DMS53 (cell line): Measurements from ENCODE around the gene CCNI2.

ENCODE experiments used
- DNase-seq: peaks from one replicate; lab custom pipeline; 2025; lab: John Stamatoyannopoulos, UW

CCNI2 gene

DNA sequence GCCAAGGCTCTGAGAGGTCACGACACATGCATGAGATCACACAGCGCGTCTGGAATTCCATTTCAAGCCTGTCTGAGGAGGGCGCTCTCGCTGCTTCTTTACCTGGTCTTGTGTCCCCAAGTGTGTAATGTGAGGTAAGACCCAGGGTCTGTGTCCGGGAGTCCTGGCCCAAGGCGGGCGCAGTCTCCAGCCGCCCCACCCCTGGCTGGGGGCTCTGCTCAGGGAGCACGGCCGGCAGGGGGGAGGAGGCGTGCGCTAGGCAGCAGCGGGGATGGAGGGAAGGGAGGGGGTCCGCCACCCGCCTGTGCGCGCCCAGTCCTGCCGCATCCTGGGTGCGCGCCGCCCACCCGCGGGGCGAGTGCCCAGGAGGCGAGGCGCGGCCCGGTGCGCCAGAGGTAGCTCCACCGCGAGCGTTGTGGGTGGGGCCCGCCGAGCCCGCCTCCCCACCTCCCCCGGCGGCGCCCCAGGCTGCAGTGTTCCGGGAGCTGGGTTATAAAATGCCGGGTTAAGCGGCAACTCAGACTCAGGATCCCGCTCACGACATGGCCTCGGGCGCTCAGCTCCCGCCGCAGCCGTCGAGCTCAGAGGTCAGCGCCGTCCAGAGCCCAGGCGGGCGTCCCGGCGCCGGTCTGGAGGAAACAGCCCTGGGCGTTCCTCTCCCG, at the start of gene CCNI2:
Gene CCNI2, plus strand, starts transcription at position 473 of the 662 bp plus-strand sequence. Its CDS starts 70 bp downstream, at position 543.
- peak; percentile 81 for DNase-seq

DNA sequence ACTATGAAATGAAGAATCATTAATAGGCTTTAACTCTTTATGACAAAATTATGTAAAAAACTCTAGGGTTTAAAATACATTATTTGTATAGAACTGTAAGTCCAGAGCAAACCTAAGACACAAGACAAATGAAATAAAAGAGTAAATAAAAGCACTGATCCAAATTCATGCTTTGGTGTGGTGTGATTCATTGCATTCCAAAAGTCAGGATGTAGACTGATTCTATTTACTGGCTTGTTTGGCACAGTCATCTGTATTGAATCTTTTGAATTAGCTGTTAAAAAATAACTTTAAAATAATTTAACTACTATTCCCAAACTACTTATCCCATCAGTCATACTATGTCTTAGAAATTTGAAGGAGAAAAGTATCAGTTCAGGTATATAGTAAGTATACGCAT, 42.4 kb upstream of the CCNI2 start:
- DNase-seq, result no peak

DNA sequence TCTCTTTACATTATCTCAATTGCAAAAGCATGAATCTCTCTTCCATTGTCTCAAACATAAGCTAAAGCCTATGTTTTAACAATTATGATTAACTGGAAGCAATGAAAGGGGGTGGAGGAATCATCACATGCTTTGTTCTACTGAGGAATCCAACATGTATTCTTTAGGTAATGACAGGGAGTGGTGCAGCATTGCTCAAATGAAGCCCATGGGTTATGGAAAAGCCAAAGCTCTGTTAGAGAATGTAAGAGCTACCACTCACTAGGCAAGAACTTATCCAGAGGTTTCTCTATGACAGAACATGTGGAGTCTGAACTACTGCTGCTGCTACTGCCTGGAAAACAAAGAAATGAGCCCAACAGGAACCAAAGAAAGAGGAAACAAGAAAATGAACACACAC, 38.6 kb upstream of the CCNI2 start:
- DNase-seq, result no peak

DNA sequence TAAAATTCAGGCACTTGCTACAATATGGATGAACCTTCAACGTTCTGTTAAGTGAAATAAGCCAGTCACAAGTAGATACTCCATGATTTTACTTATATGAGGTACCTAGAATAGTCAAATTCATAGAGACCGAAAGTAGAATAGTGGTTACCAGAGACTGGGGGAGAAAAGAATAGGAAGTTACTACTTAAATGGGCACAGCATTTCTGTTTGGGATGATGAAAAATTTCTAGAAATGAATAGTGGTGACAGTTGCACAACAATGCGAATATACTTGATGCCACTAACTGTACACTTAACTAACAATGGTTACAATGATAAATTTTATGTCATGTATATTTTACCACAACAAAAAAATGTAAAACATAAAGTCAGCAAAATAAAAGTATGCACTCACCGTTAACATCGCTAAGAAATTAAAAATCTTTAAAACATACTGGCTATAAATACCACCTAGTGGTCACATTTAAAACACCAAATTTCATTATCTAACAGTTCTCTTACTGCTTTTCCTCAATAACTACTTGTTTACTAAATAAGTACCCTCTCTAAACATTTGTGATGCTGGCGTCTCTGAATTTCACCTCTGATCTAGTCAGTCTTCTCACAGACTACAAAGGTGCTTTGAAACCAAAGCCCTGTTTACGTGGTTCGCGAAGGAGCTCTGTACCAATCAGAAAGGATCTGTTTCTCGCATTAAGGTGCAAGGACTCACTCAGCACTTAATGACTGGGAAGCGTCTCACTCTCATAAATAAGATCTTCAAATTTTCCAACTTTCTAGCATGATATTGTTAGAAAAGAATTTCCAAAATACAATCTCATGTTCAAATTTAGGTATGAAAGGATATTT, 32.5 kb upstream of the CCNI2 start:
- peak; percentile 15 for DNase-seq

- no peak for DNase-seq
Observed at GRCh38 chr5:132718544-132719312, 28.5 kb upstream of the CCNI2 start.

GRCh38 chr5:132725745-132726144, 21.5 kb upstream of the CCNI2 start:
- DNase-seq, result no peak

- DNase-seq, result no peak
Observed at GRCh38 chr5:132729896-132730295, 17.3 kb upstream of the CCNI2 start.

DNA sequence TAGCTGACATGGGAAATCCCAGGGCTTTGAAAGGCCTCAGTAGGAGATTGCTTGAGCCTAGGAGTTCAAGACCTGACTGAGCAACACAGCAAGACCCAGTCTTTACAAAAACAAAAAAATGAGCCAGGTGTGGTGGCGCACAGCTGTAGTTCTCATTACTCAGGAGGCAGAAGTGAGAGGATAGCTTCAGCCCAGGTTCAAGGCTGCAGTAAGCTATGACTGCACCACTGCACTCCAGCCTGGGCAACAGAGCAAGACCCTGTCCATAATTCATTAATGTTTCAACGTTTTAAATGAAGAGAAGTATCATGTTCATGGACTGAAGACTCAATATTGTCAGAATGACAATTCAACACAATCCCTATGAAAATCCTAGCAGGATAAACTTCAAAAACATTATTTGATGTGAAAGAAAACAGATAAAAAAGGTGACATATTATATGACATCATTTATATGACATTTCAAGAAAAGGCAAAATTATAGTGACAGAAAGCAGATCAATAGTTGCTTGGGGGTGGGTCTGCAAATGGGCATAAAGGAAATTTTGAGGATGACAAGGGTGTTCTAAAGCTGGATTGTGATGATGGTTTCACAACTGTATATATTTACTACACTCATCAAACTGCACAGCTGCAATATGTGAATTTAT, 13.6 kb upstream of the CCNI2 start:
- DNase-seq, result no peak

DNA sequence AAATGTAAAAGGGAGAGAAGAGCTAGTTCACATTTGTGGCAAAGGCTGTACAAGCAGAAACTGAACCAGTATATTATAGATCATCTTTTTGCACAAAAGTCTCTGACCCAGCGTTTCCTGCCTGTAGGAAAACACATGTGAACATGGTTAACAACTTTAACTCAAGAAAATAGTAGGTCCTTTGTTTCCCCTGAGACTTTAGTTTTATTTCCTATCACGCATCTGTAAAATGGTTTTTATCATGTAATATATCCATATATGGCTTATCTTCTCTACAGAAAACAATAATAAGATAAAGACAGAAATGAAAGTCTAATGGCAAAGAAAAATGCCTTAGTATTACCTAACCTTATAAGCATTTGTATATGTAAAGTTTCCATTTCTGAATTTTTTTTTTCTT, 12.5 kb upstream of the CCNI2 start:
- no peak for DNase-seq

DNA sequence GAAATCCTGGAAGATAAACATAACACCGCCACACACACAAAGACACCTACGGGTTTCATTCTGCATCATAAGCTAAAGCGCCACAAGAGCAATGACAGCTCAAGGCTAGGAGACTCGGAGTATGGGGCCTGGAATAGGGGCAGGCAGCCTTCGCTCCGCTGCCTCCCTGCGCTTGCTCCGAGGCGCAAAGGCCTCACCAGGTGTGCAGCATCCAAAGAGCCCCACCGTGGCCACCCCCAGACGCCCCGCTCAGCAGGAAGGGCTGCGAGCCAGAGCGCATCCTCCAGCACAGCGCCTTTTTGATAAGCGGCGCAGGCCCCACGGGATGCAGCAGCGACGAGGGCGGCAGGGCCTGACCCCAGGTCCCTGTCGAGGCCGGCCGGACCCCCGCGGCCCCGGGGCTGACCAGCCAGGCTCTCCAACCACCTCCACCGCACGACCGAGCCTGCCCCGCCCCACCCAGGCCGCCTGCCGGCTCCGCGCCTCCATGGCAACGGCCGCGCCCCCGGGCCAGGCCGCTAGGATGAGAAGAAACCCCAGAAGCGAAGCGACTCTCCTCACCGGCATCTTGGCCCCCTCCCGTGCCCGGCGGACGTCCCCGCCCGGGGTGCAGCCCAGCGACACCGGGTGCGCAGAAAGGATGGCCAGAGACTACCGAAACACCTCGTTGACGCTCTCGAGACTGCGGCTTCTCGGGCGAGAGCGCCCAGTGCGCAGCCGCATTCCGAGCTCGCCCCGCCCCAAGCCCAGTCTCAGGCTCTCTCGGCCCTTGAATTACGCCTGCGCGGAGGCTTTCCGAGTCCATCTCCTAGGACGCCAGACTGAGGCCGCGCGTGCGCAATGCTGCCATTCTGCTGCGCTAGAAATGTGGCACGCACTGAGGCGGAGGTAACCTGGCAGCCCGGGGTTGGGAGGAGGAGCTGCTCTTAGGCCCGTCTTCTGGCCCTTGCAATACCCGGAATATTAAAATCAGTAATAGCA, 10.1 kb upstream of the CCNI2 start, which contains the start of gene KIF3A:
Gene KIF3A, minus strand, starts transcription at position 694 of the 981 bp plus-strand sequence. Its CDS starts 127 bp downstream, at position 567.
- peak; percentile 99 for DNase-seq

DNA sequence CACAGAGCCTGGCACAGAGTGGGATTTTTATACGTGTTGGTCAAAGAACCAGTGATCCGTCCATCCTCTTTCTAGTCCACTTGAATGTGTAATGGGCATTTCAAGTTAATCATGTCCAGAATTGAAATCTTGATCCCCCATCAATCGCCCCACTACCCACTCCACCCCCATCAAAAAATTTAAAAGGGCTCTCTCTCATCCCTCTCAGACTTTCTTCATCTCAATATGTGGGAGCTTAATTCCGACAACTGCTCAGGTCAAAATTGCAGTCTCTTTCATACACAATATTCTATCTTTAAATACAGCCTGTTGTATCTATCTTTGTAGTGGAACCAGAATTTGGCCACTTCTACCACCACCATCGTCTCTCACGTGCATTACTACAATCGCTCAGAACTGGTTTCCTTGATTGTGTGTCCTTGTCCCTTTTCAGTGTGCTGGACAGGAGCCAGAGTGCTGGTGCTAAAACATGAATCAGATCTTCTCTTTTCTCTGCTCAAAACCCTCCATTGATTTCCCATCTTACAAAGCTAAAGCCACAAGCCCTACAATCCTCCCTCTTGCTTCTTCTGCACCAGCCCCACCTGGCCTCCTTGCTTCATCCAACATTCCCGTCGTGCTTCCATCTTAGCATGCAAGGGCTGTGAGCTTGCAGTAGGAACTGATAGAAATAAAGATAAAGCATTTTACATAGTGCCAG, 9.1 kb upstream of the CCNI2 start:
- no peak for DNase-seq

DNA sequence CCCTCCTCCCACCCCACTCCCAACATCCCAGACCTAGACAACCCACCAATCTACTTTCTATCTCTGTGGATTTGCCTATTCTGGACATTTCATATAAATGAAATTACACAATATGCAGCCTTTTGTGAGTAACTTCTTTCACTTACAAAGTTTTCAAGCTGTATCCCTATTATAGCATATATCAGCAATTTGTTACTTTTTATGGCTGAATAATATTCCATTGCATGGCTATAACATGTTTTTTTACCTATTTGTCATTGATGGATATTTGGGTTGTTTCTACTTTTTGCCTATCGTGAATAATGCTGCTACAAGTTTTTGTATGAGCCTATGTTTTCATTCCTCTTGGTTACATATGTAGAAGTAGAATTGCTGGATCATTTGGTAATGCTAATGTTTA, 8.0 kb upstream of the CCNI2 start:
- DNase-seq, result no peak

- no peak for DNase-seq
Observed at GRCh38 chr5:132742158-132742557, 5.1 kb upstream of the CCNI2 start.

- no peak for DNase-seq
Observed at GRCh38 chr5:132742626-132743025, 4.6 kb upstream of the CCNI2 start.

GRCh38 chr5:132744659-132745058, 2.6 kb upstream of the CCNI2 start:
- no peak for DNase-seq

DNA sequence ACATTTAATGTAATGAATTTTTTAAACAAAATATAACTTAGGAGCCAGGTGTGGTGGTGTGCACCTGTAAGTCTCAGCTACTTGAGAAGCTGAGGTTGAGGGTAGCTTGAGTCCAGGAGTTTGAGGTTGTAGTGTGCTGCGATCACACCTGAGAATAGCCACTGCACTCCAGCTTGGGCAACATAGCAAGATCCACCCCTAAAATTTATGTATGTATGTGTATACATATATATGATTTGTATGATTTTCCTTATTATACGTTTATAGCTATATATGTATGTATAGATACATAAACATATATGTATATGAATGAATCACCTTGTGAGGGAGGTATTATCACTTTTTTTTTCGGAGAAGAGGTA, 653 bp upstream of the CCNI2 start:
- DNase-seq, result no peak

- peak; percentile 78 for DNase-seq
Observed at GRCh38 chr5:132747616-132748440, 602 bp downstream of the CCNI2 start.

- no peak for DNase-seq
Observed at GRCh38 chr5:132748522-132749000, 1.3 kb downstream of the CCNI2 start.

DNA sequence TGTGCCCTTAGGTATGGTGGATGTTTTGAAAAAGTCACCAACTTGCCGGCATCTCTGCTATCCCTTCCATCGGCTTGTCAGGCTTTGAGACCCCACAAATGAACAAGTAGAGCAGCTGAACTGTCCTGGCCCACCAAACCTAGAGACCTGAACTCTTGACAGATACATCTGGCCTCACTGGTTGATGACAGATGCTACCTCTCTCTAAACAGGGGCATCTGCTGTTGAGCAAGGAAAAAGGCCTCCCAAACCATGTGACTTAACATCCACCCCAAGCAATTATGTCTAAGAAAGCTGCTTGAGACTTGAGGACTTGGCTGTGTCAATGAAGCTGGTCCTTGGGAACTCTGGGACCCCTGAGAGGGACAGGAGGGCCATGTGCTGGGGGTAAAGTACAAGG, 2.3 kb downstream of the CCNI2 start:
- DNase-seq, result no peak
